ENCODE measurements around the gene SP3. TPM values are rescaled to one million over a fixed set of nuclear protein-coding genes. Genes with fewer than 3 reads are reported as not detected.
A peak's percentile ranks its signal among the peaks of the same experiment; 100 is the strongest.

The SP3 gene
- total RNA-seq, 1 donor from 2014 or later = 41.2 TPM

DNA sequence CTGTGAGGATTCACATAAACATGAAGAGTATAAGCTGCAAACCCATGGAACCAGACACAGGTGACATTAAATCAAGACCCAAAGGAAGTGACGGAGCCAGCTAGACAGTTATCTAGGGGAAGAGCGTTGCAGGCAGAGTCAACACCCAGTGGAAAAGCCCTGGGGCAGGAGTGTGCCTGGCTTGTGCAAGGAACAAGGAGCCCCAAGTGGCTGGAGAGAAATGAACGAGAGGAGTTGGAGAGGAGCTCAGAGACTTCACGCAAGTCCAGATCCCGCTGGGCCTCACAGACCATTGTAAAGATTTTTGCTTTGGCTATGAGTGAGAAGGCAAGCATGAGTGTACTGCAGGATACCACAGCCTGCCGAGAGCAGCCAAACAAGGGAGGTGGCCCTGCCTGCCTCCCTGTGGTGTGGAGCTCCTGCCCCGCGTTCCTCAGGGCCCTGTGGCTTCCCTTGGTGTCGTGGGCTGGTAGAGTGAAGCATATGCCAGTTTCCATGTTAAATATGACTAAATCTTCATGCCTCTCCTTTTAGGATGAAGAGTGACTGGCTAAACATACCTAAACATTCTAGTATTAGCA is 88.2 kb downstream of the SP3 start:
- TF ChIP-seq, protein P1, sequence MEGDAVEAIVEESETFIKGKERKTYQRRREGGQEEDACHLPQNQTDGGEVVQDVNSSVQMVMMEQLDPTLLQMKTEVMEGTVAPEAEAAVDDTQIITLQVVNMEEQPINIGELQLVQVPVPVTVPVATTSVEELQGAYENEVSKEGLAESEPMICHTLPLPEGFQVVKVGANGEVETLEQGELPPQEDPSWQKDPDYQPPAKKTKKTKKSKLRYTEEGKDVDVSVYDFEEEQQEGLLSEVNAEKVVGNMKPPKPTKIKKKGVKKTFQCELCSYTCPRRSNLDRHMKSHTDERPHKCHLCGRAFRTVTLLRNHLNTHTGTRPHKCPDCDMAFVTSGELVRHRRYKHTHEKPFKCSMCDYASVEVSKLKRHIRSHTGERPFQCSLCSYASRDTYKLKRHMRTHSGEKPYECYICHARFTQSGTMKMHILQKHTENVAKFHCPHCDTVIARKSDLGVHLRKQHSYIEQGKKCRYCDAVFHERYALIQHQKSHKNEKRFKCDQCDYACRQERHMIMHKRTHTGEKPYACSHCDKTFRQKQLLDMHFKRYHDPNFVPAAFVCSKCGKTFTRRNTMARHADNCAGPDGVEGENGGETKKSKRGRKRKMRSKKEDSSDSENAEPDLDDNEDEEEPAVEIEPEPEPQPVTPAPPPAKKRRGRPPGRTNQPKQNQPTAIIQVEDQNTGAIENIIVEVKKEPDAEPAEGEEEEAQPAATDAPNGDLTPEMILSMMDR (conservative IDR thresholded peaks at IDR 0.05; ENCODE audit: low read depth, low read length) = no peak
- no peak overlapping the region for H3K4me3 ChIP-seq (ENCODE audit: low read depth, low read length)
- no peak for DNase-seq (ENCODE audit: low read depth)

DNA sequence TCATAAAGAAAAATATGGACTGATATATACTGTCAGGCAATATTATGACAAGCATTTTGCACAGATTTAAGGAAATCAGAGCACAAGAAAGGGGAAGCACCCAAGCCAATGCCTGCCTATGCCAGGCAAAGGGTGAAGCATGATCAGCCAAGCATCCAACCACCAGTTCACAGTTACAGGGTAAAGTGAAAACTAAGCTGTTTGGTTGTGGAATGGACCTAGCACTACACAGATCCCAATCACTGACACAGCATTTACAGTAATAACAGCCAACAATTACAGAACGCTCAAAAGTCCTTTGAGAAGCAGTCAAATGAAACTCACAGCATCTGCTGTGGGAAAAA is 90.3 kb downstream of the SP3 start:
- DNase-seq (ENCODE audit: low read depth) = peak; percentile 68
- no peak overlapping the region for H3K4me3 ChIP-seq (ENCODE audit: low read depth, low read length)
- TF ChIP-seq, protein P1 (conservative IDR thresholded peaks at IDR 0.05; ENCODE audit: low read depth, low read length) = no peak

DNA sequence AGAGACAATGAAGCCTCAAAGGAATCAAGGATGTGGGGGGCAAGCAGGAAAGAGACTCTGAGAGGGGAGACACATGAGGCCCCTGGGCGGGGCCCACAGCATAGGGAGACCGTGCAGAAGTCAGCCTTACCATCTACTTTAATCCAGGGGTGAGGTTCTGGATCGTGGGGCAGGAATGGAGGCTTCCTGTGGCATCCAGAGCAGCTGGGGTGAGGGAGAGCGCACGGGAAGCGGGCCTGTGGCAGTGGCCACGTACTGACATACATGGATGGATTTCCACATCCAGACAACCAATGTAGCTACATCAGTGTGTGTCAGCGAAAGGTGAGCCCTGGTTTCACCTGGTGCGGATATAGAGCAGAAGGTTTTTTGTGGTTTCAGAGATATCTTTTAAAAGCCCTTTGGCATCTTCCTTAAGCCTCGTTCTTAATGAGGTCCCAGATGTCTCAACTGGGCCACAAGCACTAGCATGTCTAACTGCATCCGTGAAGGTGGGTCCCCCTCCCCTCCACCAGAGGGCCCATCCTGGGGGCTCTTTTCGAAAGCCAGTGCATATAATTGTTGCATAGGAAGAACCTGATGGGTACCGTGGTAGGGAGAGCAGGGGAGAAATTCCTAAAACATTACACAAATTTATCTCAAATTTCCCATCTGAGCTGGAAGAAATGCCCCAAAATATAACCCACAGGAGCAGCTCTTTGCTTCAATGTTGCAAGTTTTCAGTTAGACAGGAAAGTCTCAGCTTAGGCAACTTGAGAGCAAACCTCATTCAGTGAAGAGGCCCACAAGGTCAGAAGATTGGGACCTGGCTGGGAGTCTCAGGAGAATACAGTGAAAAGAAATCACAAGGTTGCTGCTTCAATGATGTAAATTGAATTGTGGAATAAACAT is 90.9 kb downstream of the SP3 start:
- TF ChIP-seq, protein P1 (conservative IDR thresholded peaks at IDR 0.05; ENCODE audit: low read depth, low read length) = peak; percentile 7
- DNase-seq (ENCODE audit: low read depth) = peak; percentile 30
- H3K4me3 ChIP-seq (ENCODE audit: low read depth, low read length) = no peak overlapping the region

DNA sequence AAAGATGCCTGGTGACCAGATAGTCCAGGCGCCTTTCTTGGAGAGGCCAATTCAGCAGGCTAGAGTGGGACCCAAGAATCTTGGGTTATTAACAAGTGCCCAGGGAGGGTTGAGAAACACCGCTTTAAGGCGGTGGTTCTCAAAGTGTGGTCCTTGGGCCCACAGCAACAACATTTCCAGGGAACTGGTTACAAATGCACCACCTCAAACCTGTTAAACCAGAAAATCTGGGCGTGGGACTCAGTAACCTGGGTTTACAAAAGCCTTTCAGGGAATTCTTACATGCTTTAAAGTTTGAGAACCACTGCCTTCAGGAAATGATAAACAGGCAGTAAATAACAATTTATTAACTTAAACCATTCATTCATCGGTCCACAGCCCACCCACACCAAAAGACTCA is 92.5 kb downstream of the SP3 start:
- no peak overlapping the region for H3K4me3 ChIP-seq (ENCODE audit: low read depth, low read length)
- TF ChIP-seq, protein P1 (conservative IDR thresholded peaks at IDR 0.05; ENCODE audit: low read depth, low read length) = no peak
- no peak for DNase-seq (ENCODE audit: low read depth)

DNA sequence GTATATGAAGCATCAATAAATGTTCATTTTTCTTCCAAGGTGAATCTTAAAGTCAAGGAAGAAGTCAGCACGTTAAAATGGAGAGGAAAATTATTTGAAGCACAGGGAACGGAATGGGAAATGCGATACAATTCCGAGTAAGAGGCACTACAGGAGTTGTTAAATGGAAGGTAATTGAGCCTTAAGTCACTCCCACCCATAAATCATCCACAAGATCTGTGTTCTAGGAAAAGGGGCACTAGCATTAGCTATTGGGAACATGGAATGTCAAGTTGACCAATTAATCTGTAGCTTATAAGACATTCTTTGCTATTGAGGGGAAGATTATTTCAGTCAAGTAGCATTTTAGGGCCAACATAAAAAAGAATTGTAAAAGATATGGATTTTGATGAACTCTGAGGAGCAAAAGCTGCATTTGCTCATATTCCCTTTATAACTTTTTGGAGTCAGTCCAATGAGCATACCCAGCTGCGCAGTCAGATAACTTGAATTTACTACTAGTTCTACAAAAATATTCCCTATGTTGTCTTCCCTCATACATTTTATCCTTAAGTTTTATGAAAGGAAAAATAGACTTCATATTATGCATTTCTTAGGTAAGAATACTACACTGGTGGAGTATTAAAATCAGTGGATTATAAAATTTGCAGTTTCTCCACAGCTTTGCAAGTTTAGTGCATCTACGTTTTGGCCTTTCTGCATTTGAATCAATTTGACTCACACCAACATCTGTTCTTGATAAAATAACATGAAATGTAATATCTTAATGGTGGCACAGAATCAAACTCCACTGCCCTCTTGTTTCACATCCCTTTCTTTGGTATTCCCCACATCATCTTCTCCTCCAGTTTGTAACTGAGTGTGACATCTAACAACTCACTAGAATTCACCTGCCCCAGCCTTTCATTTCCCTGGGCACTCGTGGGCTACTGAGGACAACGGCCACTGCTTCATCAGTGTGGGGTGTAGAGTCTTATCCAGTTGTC is 95.6 kb downstream of the SP3 start:
- no peak overlapping the region for H3K4me3 ChIP-seq (ENCODE audit: low read depth, low read length)
- no peak for DNase-seq (ENCODE audit: low read depth)
- TF ChIP-seq, protein P1 (conservative IDR thresholded peaks at IDR 0.05; ENCODE audit: low read depth, low read length) = no peak

DNA sequence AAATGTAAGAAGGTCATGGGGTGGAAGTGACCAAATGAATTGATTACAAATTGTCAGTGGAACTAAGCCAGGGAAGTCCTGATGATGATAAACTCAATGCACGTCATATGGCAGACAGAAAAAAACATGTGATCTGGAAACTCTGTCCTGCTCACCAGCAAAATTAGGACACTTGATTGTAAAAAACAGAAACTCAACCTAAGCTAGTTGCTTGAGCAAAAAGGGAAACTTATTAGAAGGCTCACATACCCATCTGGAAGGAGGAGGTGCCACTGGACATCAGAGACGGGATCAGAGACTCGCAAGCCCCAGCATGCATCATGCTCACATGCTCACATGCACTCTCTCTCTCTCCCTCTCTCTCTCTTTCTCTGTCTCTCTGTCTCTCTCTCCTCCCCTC is 96.8 kb downstream of the SP3 start:
- no peak for DNase-seq (ENCODE audit: low read depth)
- TF ChIP-seq, protein P1 (conservative IDR thresholded peaks at IDR 0.05; ENCODE audit: low read depth, low read length) = no peak
- H3K4me3 ChIP-seq (ENCODE audit: low read depth, low read length) = no peak overlapping the region

All from epithelial cell of proximal tubule (primary cell).